OCI-LY1 (cell line): ENCODE results near the gene MS4A12.
"Not testable (repeated sequence)": the region's sequence is repeated elsewhere in the genome, so short reads cannot be mapped to it uniquely, and the experiment has no call there.

Experiments used
- H2AFZ ChIP-seq: fragments of 200-600 bp; sonication (generic), shearing (Covaris generic); 2 replicates; pipeline ENCODE4 v1.6.0; 2014; ENCODE audit warnings: antibody characterized with exemption, mild to moderate bottlenecking, low read length
- H3F3A ChIP-seq: fragments of 200-600 bp; sonication (generic), shearing (Covaris generic); 2 replicates; pipeline ENCODE4 v1.6.0; 2014; ENCODE audit warnings: mild to moderate bottlenecking, antibody characterized with exemption, low read length, moderate library complexity; ENCODE audit not compliant: insufficient read depth
- H3K27ac ChIP-seq: fragments of 200-600 bp; sonication (generic); 2 replicates; pipeline ENCODE4 v1.5.1; 2014; ENCODE audit warnings: low read length, mixed run types, mild to moderate bottlenecking, low read depth; ENCODE audit not compliant: poor library complexity, severe bottlenecking
- H3K27me3 ChIP-seq: fragments of 200-600 bp; sonication (generic); 2 replicates; pipeline ENCODE4 v1.6.0; 2014; ENCODE audit warnings: antibody characterized with exemption, mild to moderate bottlenecking, low read length, moderate library complexity; ENCODE audit not compliant: insufficient read depth
- H3K36me3 ChIP-seq: fragments of 200-600 bp; sonication (generic); 2 replicates; pipeline ENCODE4 v1.6.1; 2014; ENCODE audit warnings: mild to moderate bottlenecking, antibody characterized with exemption, low read length, moderate library complexity, mixed read lengths; ENCODE audit not compliant: insufficient read depth
- H3K4me1 ChIP-seq: fragments of 200-600 bp; sonication (generic); 2 replicates; pipeline ENCODE4 v1.5.1; 2014; ENCODE audit warnings: mild to moderate bottlenecking, low read length, moderate library complexity; ENCODE audit not compliant: insufficient read depth, severe bottlenecking
- H3K4me2 ChIP-seq: fragments of 200-600 bp; sonication (generic), shearing (Covaris generic); 2 replicates; pipeline ENCODE4 v1.6.1; 2014; ENCODE audit warnings: low read length
- H3K4me3 ChIP-seq: fragments of 200-600 bp; sonication (generic); 2 replicates; pipeline ENCODE4 v1.5.1; 2014; ENCODE audit warnings: low read length, low read depth, mild to moderate bottlenecking, mixed read lengths; ENCODE audit not compliant: poor library complexity, severe bottlenecking
- H3K79me2 ChIP-seq: fragments of 200-600 bp; shearing (Covaris generic); 2 replicates; pipeline ENCODE4 v1.6.1; 2016; ENCODE audit warnings: mixed run types, low read length, mixed read lengths; ENCODE audit not compliant: insufficient read depth
- H3K9ac ChIP-seq: fragments of 200-600 bp; sonication (generic), shearing (Covaris generic); 2 replicates; pipeline ENCODE4 v1.6.1; 2014; ENCODE audit warnings: mild to moderate bottlenecking, low read length, mixed read lengths
- H3K9me2 ChIP-seq: fragments of 200-600 bp; sonication (generic), shearing (Covaris generic); 2 replicates; pipeline ENCODE4 v1.6.1; 2014; ENCODE audit warnings: low read depth, mild to moderate bottlenecking, low read length, mixed read lengths
- H3K9me3 ChIP-seq: fragments of 200-600 bp; shearing (Covaris generic); 2 replicates; pipeline ENCODE4 v1.6.1; 2014; ENCODE audit warnings: low read length, mixed read lengths
- H4K20me1 ChIP-seq: fragments of 200-600 bp; sonication (generic), shearing (Covaris generic); 2 replicates; pipeline ENCODE4 v1.6.0; 2016; ENCODE audit warnings: mild to moderate bottlenecking, low read length; ENCODE audit not compliant: insufficient read depth
- EZH2 ChIP-seq: fragments of 200-600 bp; sonication (generic), shearing (Covaris generic); IDR thresholded peaks from 2 replicates; pipeline ENCODE4 v1.8.0; 2017; ENCODE audit warnings: borderline replicate concordance, mixed run types, mild to moderate bottlenecking, antibody characterized with exemption, low read length, moderate library complexity, mixed read lengths
- TF ChIP-seq, protein P1 (sequence below): fragments of 200-600 bp; sonication (generic), shearing (Covaris generic); IDR thresholded peaks from 2 replicates; pipeline ENCODE4 v1.5.1; 2017; ENCODE audit warnings: mild to moderate bottlenecking, antibody characterized with exemption, low read length, moderate library complexity, mixed read lengths

The MS4A12 gene

DNA sequence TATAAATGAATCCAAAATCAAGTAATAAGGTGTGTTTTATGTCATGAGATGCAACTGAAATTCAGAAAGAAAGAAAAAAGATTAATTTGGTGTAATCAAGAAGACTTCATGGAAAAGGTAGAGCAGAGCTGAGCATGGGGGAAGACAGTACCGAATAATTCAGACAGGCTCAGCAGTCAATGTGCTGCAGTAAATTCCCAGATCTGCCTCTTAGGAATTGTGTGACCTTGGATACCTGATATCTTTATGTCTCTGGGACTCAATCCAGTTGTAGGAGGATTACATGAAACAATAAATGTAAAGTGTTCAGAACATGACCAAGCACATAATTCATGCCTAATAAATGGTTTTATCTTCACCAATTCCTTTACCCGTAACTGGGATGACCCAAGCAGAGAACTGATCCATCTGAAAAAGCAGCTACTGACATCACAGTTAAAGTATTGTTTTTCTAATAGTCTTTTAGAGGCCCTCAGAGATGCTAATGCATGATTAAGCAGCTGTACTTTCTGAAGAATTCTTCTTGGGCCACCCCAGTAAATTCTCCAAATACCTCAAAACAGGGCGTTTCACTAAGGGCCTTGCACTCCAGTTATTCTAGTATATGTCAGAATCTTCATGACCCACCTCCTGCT, 7.8 kb downstream of the MS4A12 start:
- Histone ChIP-seq H3K27me3 (no peaks in the 10 kb centered on the region), H4K20me1 (no peaks in the 10 kb centered on the region), H3K4me2 (no peak overlapping the region), H3K36me3 (no peaks in the 10 kb centered on the region), H2AFZ (no peak overlapping the region), H3K4me3 (no peak overlapping the region), H3K9ac (no peak overlapping the region), H3K9me2 (no peaks in the 10 kb centered on the region), H3F3A (no peaks in the 10 kb centered on the region), H3K4me1 (peaks cover 27% of the 10 kb centered on the region), H3K79me2 (no peaks in the 10 kb centered on the region), H3K9me3 (no peaks in the 10 kb centered on the region), H3K27ac (no peak overlapping the region)
- no peak for TF ChIP-seq EZH2
- TF ChIP-seq, protein P1, sequence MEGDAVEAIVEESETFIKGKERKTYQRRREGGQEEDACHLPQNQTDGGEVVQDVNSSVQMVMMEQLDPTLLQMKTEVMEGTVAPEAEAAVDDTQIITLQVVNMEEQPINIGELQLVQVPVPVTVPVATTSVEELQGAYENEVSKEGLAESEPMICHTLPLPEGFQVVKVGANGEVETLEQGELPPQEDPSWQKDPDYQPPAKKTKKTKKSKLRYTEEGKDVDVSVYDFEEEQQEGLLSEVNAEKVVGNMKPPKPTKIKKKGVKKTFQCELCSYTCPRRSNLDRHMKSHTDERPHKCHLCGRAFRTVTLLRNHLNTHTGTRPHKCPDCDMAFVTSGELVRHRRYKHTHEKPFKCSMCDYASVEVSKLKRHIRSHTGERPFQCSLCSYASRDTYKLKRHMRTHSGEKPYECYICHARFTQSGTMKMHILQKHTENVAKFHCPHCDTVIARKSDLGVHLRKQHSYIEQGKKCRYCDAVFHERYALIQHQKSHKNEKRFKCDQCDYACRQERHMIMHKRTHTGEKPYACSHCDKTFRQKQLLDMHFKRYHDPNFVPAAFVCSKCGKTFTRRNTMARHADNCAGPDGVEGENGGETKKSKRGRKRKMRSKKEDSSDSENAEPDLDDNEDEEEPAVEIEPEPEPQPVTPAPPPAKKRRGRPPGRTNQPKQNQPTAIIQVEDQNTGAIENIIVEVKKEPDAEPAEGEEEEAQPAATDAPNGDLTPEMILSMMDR, result no peak

DNA sequence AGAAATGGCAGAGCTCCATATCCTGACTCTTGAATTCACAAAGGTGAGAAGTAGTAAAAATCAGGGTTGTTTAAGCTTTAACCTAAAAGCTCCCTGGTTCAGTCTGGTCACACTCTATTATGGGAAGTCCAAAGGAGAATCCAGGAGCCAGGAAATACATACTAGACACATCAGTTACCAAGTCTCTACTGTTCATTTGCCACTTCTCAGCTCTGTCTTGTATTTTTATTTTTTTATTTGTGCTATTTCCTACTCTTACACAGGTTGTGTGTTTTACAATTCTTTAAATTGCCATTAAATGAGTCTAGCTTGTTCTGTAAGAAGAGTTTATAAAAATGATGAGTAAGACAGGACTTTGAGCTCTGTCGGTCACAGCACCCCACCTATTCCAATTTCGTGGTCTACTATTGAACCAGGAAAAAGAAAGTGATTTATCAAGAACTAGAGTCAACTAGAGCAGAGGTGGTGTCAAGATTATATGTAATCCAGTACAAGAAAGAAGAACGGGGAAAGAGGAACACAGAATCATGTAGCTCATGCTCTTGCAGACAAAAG, 9.7 kb downstream of the MS4A12 start:
- Histone ChIP-seq H3K27ac (no peak overlapping the region), H2AFZ (no peak overlapping the region), H3K79me2 (no peaks in the 10 kb centered on the region), H3K4me1 (peaks cover 26% of the 10 kb centered on the region), H4K20me1 (no peaks in the 10 kb centered on the region), H3K9ac (no peak overlapping the region), H3F3A (no peaks in the 10 kb centered on the region), H3K9me3 (no peaks in the 10 kb centered on the region), H3K36me3 (no peaks in the 10 kb centered on the region), H3K27me3 (no peaks in the 10 kb centered on the region), H3K4me3 (no peak overlapping the region), H3K4me2 (no peak overlapping the region), H3K9me2 (no peaks in the 10 kb centered on the region)
- no peak for TF ChIP-seq EZH2
- TF ChIP-seq, protein P1, result no peak

DNA sequence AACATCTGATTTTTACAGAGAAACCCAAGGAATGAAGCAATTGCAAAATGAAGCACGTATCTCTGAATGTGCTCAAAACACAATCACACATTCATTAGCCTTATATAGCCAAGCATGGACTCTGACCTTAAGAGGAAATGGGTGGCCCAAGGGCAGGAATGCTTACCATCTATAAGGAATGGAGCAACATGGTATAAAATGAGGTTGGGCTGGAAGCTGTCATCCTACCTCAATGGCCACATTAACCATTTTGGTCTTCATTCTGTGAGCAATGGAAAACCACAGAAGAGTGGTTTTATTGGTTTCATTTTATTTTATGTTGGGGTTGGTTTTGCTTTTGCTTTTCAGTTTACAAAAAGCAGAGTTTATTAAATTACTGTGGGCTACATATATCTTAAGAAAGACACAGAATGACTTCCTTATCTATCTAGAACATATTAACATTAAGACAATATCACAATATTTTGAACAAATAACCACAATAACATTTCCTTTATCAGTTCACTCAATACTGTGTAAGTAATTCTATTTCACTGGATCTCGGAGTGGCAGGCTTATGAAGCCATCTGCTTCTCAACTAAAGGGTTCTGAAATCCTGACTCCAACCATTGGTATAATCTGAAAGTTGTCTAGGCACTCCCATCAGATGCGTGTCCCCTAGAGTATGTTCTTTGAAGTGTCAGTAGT, 11.8 kb downstream of the MS4A12 start:
- H3K27ac ChIP-seq, result no peak overlapping the region
- peaks cover 5% of the 10 kb centered on the region for H3K4me1 ChIP-seq
- no peak overlapping the region for H3K4me2 ChIP-seq
- H2AFZ ChIP-seq, result no peak overlapping the region
- no peaks in the 10 kb centered on the region for H3K9me3 ChIP-seq
- TF ChIP-seq, protein P1, result no peak
- TF ChIP-seq EZH2, result no peak
- no peak overlapping the region for H3K9ac ChIP-seq
- no peaks in the 10 kb centered on the region for H3K36me3 ChIP-seq
- no peaks in the 10 kb centered on the region for H3F3A ChIP-seq
- no peaks in the 10 kb centered on the region for H4K20me1 ChIP-seq
- H3K27me3 ChIP-seq, result no peaks in the 10 kb centered on the region
- no peaks in the 10 kb centered on the region for H3K79me2 ChIP-seq
- no peaks in the 10 kb centered on the region for H3K9me2 ChIP-seq
- no peak overlapping the region for H3K4me3 ChIP-seq

DNA sequence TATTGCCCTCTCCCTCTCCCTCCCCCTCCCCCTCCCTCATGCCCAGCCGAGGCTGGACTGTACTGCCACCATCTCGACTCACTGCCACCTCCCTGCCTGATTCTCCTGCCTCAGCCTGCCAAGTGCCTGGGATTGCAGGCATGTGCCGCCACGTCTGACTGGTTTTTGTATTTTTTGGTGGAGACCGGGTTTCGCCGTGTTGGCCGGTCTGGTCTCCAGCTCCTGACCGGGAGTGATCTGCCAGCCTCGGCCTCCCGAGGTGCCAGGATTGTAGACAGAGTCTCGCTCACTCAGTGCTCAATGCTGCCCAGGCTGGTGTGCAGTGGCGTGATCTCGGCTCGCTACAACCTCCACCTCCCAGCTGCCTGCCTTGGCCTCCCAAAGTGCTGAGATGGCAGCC, 17.0 kb downstream of the MS4A12 start:
- H4K20me1 ChIP-seq, H3K36me3 ChIP-seq, H3K9me2 ChIP-seq, H3K9ac ChIP-seq, H3K27ac ChIP-seq, H3K79me2 ChIP-seq, H3K4me1 ChIP-seq, H3K4me3 ChIP-seq, H3K27me3 ChIP-seq, H3K9me3 ChIP-seq, H2AFZ ChIP-seq, H3F3A ChIP-seq, H3K4me2 ChIP-seq: not testable (repeated sequence)

DNA sequence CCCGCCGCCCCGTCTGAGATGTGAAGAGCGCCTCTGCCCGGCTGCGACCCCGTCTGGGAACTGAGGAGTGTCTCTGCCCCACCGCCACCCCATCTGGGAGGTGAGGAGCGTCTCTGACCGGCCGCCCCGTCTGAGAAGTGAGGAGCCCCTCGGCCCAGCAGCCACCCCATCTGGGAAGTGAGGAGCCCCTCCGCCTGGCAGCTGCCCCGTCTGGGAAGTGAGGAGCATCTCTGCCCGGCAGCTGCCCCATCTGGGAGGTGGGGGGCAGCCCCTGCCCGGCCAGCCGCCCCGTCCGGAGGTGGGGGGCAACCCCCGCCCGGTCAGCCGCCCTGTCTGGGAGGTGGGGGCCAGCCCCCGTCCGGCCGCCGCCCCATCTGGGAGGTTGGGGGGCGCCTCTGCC, 17.6 kb downstream of the MS4A12 start:
- H3K27me3 ChIP-seq, H4K20me1 ChIP-seq, H3K27ac ChIP-seq, H3F3A ChIP-seq, H3K9me3 ChIP-seq, H3K9me2 ChIP-seq, H3K4me1 ChIP-seq, H3K9ac ChIP-seq, H2AFZ ChIP-seq, H3K4me2 ChIP-seq, H3K4me3 ChIP-seq, H3K79me2 ChIP-seq, H3K36me3 ChIP-seq: not testable (repeated sequence)
